Measurements from ENCODE around the gene KRT79. TPM values are rescaled to one million over a fixed set of nuclear protein-coding genes. Genes with fewer than 3 reads are reported as not detected.

KRT79 gene
- total RNA-seq, 1 donor from 2014 or later, result not detected

DNA sequence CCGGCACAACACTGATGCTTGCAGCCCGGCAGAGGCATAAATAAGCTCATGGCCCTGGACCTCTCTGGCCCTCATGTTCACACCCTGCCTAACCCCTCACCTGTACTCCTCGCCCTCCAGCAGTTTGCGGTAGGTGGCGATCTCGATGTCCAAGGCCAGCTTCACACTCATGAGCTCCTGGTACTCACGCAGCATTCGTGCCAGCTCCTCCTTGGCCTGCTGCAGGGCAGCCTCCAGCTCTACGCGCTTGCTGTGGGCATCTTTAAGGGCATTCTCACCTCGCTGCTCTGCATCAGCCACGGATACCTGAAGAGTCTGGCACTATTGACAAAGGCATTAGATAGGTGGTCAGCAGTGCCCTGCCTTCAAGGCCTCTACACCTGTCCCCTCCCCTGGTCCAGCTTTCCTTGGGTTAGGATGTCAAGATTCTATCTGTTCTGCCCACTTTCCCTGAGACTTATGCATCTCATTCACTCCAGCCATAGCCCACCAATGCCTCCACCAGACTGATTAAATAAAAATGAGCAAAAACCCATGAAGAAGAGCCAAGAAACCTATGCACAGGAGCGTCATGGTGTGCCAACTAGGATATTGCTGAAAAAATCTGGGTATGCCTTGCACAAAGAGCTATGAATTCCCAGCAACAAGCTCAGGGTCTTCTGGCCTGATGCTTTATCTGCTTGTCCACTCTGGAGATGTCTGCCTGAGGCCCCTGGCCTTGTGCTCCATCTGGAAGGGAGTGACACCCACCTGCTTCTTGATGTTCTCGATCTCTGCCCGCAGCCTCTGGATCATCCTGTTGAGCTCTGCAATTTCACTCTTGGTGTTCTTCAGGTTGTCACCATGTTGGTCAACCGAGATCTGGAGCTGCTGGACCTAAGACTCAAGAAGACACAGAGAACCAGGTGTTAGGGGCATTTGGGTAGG, 26.3 kb downstream of the KRT79 start:
- Mint-ChIP-seq H3K9me3 (ENCODE audit: unreplicated experiment) (peaks cover 3% of the 10 kb centered on the region), H3K27ac (ENCODE audit: unreplicated experiment) (no peak overlapping the region), H3K36me3 (ENCODE audit: unreplicated experiment) (no peaks in the 10 kb centered on the region), H3K4me3 (ENCODE audit: unreplicated experiment) (no peak overlapping the region), H3K4me1 (ENCODE audit: low read depth, unreplicated experiment) (no peaks in the 10 kb centered on the region), H3K27me3 (ENCODE audit: unreplicated experiment) (peaks cover 5% of the 10 kb centered on the region)
- no peak for DNase-seq
- TF ChIP-seq, protein P1, sequence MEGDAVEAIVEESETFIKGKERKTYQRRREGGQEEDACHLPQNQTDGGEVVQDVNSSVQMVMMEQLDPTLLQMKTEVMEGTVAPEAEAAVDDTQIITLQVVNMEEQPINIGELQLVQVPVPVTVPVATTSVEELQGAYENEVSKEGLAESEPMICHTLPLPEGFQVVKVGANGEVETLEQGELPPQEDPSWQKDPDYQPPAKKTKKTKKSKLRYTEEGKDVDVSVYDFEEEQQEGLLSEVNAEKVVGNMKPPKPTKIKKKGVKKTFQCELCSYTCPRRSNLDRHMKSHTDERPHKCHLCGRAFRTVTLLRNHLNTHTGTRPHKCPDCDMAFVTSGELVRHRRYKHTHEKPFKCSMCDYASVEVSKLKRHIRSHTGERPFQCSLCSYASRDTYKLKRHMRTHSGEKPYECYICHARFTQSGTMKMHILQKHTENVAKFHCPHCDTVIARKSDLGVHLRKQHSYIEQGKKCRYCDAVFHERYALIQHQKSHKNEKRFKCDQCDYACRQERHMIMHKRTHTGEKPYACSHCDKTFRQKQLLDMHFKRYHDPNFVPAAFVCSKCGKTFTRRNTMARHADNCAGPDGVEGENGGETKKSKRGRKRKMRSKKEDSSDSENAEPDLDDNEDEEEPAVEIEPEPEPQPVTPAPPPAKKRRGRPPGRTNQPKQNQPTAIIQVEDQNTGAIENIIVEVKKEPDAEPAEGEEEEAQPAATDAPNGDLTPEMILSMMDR (IDR thresholded peaks at IDR 0.05; ENCODE audit: partially characterized antibody, unreplicated experiment), result no peak

- Mint-ChIP-seq H3K4me3 (ENCODE audit: unreplicated experiment) (no peak overlapping the region), H3K27ac (ENCODE audit: unreplicated experiment) (no peak overlapping the region), H3K27me3 (ENCODE audit: unreplicated experiment) (peaks cover 6% of the 10 kb centered on the region), H3K4me1 (ENCODE audit: low read depth, unreplicated experiment) (no peaks in the 10 kb centered on the region), H3K36me3 (ENCODE audit: unreplicated experiment) (no peaks in the 10 kb centered on the region), H3K9me3 (ENCODE audit: unreplicated experiment) (peaks cover 3% of the 10 kb centered on the region)
- TF ChIP-seq, protein P1 (IDR thresholded peaks at IDR 0.05; ENCODE audit: partially characterized antibody, unreplicated experiment), result no peak
- DNase-seq, result no peak
Measured at GRCh38 chr12:52806821-52807543, 27.1 kb downstream of the KRT79 start.

DNA sequence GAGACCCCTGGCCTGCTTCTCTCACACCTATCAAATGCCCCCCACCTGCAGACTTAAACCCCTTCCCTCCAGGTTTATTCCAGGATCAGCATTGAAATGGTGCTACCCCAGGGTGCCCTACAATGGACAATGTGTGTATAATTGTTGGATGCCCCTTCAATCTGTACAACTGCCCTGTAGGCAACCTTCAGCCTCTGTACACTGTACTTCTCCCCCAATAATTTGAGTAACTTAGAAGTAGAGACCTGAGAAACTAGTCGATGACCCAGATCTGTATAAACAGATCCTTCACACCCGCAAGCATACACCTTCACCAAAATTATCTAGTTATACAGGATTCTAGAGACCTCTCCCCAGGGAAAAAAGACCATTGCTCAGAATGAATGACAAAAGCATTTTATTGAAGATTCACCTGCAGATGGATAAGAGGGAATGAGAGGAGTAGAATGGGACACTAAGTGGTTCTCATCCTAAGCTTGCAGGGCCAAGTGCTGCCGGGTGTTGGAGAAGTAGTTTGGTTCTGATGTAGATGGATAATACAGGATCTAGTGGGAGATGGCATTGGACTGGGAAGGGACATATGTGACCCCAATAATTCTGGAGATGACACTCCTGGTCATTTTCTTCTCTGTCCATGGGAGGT, 27.8 kb downstream of the KRT79 start:
- H3K27me3 Mint-ChIP-seq (ENCODE audit: unreplicated experiment), result peaks cover 7% of the 10 kb centered on the region
- no peak for DNase-seq
- no peak overlapping the region for H3K27ac Mint-ChIP-seq (ENCODE audit: unreplicated experiment)
- TF ChIP-seq, protein P1 (IDR thresholded peaks at IDR 0.05; ENCODE audit: partially characterized antibody, unreplicated experiment), result no peak
- peaks cover 3% of the 10 kb centered on the region for H3K9me3 Mint-ChIP-seq (ENCODE audit: unreplicated experiment)
- no peaks in the 10 kb centered on the region for H3K36me3 Mint-ChIP-seq (ENCODE audit: unreplicated experiment)
- no peaks in the 10 kb centered on the region for H3K4me1 Mint-ChIP-seq (ENCODE audit: low read depth, unreplicated experiment)
- H3K4me3 Mint-ChIP-seq (ENCODE audit: unreplicated experiment), result no peak overlapping the region

DNA sequence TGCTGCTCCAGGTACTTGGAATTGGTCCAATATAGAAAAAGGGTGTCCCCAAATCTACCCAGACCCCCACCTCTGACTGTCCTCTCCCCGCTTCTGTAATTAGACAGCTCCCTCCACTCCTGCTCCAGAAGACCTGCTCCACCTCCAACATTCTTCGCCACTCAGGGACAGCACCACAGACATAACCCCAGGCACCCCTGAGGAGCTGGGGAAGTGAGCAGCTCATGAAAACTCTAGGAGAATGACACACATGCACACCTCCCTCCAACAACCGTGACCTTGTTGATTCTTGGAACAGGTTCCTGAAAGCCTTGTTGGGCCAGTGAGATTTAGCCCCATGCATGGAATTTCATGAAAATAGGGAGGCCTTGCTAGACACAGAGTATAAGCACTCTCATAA, 28.4 kb downstream of the KRT79 start:
- no peak overlapping the region for H3K4me3 Mint-ChIP-seq (ENCODE audit: unreplicated experiment)
- TF ChIP-seq, protein P1 (IDR thresholded peaks at IDR 0.05; ENCODE audit: partially characterized antibody, unreplicated experiment), result no peak
- H3K36me3 Mint-ChIP-seq (ENCODE audit: unreplicated experiment), result no peaks in the 10 kb centered on the region
- no peak overlapping the region for H3K27ac Mint-ChIP-seq (ENCODE audit: unreplicated experiment)
- H3K4me1 Mint-ChIP-seq (ENCODE audit: low read depth, unreplicated experiment), result peaks cover 2% of the 10 kb centered on the region
- H3K9me3 Mint-ChIP-seq (ENCODE audit: unreplicated experiment), result peaks cover 3% of the 10 kb centered on the region
- DNase-seq, result no peak
- H3K27me3 Mint-ChIP-seq (ENCODE audit: unreplicated experiment), result peaks cover 7% of the 10 kb centered on the region

Data from glutamatergic neuron (in vitro differentiated cells).